H1 (cell line): ENCODE measurements around the gene RASGEF1C. TPM values are rescaled to one million over a fixed set of nuclear protein-coding genes. Genes with fewer than 3 reads are reported as not detected.

ENCODE experiments used
- CBX5 ChIP-seq: fragments of 300-800, 300-1000 bp; sonication (generic); IDR thresholded peaks from 2 replicates; pipeline ENCODE4 v1.7.1; 2016; ENCODE audit warnings: antibody characterized with exemption, low read length, low read depth
- CBX8 ChIP-seq: fragments of 300-800, 300-1000 bp; sonication (generic); IDR thresholded peaks from 2 replicates; pipeline ENCODE4 v1.7.1; 2016; ENCODE audit warnings: low read depth, low read length, borderline replicate concordance
- GTF2F1 ChIP-seq: IDR thresholded peaks from 2 replicates; pipeline ENCODE4 v1.6.1; 2012; ENCODE audit warnings: low read depth, low read length, improper control_type of control experiment, borderline replicate concordance
- RNF2 ChIP-seq: fragments of 200-900, 300-1000 bp; sonication (generic); IDR thresholded peaks from 2 replicates; pipeline ENCODE4 v1.7.1; 2016; ENCODE audit warnings: borderline replicate concordance, low read depth, mild to moderate bottlenecking, antibody characterized with exemption, low read length; ENCODE audit not compliant: poor library complexity, severe bottlenecking; ENCODE audit errors: missing control alignments
- SIRT6 ChIP-seq: IDR thresholded peaks from one replicate; pipeline ENCODE4 v1.7.1; 2012; ENCODE audit warnings: low read length, inconsistent platforms
- SRF ChIP-seq: IDR thresholded peaks from 2 replicates; pipeline ENCODE4 v1.6.1; 2011; ENCODE audit warnings: mild to moderate bottlenecking, low read depth, low read length, moderate library complexity
- polyA plus RNA-seq, 7 experiments: library from polyadenylated mRNA; depleted of rRNA in 3 of 7; stranded (reverse) in 5 of 7; unstranded in 2 of 7; fragments of >200 nt in 5 of 7; fragments of 200-250 nt in 2 of 7; gene quantifications; 1 replicate in 5 of 7; 2 replicates in 1 of 7; 4 replicates in 1 of 7; pipeline versions ENCODE4 v1.2.1 to v1.2.3, GENCODE V29; 2011 to 2013; ENCODE audit warnings: missing spikeins in 2 of 7, mixed read lengths in 2 of 7
- total RNA-seq: library from RNA; stranded (reverse); fragmentation: NEBNext Ultra II Directional; extraction: Animal tissue kit (Norgen Biotek cat#: 25700); gene quantifications from 2 replicates; pipeline ENCODE4 v1.2.1, GENCODE V29; 2021
- TF ChIP-seq, protein P1 (sequence below): fragments of 300-600 bp; sonication (generic); IDR thresholded peaks from 2 replicates; pipeline ENCODE4 v1.7.1; 2012; ENCODE audit warnings: low read length, moderate library complexity, mild to moderate bottlenecking, inconsistent platforms; ENCODE audit not compliant: insufficient replicate concordance

Gene RASGEF1C
- total and polyA plus RNA-seq, 2 of the 8 experiments (the other 6 are each of a cell fraction or from before 2014, with no cell fraction given) = 0.26 to 0.61 TPM

DNA sequence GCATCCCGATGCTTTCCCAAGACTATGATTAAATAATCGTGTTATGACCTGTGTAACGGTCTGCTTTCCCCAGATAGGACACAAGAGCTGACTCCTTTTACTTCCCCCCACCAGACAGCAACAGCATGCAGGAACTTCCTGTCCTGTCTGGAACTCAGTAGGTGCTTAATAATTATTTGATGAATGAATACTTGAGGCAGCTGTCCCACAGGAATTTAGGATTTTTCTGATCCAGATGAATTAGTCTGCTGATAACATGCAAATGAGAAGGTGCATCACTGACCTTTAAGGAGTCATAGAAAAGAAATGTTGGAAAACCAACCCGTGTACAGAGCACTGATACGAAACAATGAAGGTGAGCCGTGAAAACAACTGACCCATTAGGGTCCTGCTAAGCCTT lies 149.7 kb downstream of the RASGEF1C start (continued):
- TF ChIP-seq, protein P1, sequence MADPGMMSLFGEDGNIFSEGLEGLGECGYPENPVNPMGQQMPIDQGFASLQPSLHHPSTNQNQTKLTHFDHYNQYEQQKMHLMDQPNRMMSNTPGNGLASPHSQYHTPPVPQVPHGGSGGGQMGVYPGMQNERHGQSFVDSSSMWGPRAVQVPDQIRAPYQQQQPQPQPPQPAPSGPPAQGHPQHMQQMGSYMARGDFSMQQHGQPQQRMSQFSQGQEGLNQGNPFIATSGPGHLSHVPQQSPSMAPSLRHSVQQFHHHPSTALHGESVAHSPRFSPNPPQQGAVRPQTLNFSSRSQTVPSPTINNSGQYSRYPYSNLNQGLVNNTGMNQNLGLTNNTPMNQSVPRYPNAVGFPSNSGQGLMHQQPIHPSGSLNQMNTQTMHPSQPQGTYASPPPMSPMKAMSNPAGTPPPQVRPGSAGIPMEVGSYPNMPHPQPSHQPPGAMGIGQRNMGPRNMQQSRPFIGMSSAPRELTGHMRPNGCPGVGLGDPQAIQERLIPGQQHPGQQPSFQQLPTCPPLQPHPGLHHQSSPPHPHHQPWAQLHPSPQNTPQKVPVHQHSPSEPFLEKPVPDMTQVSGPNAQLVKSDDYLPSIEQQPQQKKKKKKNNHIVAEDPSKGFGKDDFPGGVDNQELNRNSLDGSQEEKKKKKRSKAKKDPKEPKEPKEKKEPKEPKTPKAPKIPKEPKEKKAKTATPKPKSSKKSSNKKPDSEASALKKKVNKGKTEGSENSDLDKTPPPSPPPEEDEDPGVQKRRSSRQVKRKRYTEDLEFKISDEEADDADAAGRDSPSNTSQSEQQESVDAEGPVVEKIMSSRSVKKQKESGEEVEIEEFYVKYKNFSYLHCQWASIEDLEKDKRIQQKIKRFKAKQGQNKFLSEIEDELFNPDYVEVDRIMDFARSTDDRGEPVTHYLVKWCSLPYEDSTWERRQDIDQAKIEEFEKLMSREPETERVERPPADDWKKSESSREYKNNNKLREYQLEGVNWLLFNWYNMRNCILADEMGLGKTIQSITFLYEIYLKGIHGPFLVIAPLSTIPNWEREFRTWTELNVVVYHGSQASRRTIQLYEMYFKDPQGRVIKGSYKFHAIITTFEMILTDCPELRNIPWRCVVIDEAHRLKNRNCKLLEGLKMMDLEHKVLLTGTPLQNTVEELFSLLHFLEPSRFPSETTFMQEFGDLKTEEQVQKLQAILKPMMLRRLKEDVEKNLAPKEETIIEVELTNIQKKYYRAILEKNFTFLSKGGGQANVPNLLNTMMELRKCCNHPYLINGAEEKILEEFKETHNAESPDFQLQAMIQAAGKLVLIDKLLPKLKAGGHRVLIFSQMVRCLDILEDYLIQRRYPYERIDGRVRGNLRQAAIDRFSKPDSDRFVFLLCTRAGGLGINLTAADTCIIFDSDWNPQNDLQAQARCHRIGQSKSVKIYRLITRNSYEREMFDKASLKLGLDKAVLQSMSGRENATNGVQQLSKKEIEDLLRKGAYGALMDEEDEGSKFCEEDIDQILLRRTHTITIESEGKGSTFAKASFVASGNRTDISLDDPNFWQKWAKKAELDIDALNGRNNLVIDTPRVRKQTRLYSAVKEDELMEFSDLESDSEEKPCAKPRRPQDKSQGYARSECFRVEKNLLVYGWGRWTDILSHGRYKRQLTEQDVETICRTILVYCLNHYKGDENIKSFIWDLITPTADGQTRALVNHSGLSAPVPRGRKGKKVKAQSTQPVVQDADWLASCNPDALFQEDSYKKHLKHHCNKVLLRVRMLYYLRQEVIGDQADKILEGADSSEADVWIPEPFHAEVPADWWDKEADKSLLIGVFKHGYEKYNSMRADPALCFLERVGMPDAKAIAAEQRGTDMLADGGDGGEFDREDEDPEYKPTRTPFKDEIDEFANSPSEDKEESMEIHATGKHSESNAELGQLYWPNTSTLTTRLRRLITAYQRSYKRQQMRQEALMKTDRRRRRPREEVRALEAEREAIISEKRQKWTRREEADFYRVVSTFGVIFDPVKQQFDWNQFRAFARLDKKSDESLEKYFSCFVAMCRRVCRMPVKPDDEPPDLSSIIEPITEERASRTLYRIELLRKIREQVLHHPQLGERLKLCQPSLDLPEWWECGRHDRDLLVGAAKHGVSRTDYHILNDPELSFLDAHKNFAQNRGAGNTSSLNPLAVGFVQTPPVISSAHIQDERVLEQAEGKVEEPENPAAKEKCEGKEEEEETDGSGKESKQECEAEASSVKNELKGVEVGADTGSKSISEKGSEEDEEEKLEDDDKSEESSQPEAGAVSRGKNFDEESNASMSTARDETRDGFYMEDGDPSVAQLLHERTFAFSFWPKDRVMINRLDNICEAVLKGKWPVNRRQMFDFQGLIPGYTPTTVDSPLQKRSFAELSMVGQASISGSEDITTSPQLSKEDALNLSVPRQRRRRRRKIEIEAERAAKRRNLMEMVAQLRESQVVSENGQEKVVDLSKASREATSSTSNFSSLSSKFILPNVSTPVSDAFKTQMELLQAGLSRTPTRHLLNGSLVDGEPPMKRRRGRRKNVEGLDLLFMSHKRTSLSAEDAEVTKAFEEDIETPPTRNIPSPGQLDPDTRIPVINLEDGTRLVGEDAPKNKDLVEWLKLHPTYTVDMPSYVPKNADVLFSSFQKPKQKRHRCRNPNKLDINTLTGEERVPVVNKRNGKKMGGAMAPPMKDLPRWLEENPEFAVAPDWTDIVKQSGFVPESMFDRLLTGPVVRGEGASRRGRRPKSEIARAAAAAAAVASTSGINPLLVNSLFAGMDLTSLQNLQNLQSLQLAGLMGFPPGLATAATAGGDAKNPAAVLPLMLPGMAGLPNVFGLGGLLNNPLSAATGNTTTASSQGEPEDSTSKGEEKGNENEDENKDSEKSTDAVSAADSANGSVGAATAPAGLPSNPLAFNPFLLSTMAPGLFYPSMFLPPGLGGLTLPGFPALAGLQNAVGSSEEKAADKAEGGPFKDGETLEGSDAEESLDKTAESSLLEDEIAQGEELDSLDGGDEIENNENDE = no peak
- TF ChIP-seq CBX8 (no peak), SIRT6 (no peak), CBX5 (no peak), RNF2 (no peak), GTF2F1 (no peak), SRF (no peak)
